GM18526 (cell line): ENCODE data around the gene AHDC1.

Source experiments
- POLR2A ChIP-seq: IDR thresholded peaks from 3 replicates; pipeline ENCODE4 v1.6.1; 2011; ENCODE audit not compliant: insufficient read length; ENCODE audit errors: extremely low read depth

The AHDC1 gene

DNA sequence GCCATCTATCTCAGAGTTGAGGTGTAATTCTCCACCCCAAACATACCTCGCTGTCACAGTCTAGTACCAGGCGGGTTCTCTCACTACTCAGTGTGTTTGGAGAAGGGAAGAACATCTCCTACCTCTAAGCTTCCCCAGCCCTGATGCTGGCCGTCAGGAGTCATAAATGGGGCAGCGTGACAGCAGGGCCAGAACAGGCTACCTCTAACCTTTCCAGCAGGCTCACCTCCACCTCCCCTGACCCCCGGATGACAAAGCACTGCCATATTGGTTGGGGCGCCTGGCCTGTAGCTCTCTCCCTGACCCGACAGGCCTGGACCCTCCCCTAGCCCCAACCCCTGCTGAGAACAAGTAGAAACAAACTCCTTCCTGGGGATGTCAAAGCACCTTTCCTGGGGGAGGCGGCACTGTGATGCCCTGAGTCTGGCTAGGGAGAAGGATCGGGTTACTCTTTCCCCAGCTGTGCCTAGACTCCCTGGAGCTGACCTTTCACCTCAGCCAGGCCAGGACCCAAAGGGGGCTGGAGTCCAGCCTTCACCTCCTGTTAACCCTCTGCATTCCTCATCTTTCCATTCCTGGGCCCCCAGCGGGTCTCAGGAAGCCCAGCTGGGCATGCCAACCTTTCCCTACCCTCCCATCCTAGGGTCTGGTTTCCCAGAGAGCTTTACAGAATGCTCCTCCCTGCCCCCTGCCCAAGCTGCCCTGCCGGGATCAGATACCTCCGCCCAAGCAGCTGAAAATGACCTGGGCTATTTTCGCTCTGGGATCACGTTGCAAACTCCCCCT is 34.2 kb downstream of the AHDC1 start:
- no peak for TF ChIP-seq POLR2A

DNA sequence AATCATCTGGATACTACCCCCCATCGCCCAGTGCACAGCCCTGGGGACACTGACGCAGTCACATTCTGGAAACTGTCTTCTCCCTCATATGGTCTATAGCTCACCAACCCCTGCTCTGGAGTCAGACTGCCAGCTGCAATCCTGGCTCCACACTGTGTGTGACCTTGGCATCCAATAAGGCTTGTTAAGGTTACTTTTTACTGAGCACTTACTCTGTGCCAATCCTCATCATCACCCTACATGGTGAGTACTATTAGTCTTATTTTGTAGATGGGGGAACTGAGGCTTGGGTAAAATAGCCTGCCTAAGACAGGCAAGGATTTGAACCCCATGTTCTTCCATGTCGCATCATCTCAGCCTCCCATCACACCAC is 34.9 kb downstream of the AHDC1 start:
- TF ChIP-seq POLR2A, result no peak

DNA sequence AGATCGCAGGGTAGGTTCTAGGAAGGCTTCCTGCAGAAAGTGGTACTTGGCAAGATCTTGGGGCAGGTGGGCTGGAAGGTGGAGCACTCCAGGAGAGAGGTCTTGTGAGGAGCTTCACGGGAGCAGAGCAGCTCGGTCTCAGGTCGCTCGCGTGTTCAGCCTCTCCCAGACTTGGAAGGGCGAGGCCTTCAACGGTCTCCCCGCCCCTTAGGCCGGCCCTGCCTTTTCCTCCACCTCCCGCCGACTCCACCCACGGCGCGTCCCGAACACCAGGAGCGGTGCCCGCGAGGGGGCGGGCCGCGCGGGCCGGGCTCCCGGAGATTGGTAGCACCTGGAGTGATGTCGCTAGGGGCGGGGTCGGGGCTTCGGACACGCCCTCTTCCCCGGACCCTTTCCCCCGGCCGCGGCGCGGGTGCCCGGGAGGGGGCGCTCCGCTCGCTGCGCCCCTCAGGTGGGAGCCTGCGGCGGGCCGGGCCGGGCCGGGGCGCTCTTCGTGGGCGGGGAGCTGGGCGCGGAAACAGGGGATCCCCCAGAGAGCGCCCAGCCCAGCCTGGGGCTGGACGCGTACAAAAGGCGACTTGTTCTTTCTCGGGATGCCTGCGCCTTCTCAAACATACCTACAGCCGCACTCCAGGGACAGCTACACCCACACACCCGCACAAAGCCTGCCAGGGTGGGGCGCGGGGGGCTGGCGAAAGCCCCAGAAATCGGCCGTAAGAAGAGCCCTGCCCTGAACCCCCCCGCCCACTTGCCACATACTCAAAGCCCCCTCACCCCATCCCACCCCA is 35.5 kb downstream of the AHDC1 start:
- TF ChIP-seq POLR2A, result no peak

DNA sequence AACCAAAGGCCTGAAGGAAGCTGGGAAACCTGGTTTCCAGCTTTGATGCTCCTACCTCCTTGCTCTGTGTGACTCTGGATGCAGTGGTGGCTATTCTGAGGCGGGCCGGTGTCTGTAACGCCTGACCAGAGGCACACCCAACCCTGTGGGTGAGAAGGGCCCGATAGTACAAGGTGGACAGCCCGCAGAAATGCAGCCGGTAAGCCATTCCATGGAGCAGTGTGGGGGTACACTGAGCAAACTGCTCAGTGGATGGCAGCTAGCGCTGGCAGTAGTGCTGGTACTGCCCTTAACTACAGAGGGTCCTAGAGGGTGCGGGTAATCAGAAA is 36.0 kb downstream of the AHDC1 start:
- no peak for TF ChIP-seq POLR2A

DNA sequence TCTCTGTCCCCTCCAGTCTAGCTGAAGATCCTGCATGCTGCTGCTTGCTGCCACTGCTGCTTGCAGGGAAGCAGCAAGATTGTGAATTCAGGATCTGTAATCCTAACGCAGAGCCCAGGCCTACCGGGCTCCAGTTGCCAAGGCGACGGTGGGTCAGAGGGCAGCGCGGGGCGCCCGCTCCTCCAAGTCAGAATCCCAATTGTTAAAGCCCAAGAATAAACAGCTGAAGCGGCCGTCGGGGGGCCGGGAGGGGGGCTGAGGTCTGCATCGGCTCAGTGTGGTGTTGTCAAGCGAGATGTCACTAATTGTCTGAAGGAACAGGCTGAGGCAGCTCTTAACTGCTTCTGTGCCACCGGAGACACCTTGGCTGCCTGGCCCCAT is 36.8 kb downstream of the AHDC1 start:
- no peak for TF ChIP-seq POLR2A

DNA sequence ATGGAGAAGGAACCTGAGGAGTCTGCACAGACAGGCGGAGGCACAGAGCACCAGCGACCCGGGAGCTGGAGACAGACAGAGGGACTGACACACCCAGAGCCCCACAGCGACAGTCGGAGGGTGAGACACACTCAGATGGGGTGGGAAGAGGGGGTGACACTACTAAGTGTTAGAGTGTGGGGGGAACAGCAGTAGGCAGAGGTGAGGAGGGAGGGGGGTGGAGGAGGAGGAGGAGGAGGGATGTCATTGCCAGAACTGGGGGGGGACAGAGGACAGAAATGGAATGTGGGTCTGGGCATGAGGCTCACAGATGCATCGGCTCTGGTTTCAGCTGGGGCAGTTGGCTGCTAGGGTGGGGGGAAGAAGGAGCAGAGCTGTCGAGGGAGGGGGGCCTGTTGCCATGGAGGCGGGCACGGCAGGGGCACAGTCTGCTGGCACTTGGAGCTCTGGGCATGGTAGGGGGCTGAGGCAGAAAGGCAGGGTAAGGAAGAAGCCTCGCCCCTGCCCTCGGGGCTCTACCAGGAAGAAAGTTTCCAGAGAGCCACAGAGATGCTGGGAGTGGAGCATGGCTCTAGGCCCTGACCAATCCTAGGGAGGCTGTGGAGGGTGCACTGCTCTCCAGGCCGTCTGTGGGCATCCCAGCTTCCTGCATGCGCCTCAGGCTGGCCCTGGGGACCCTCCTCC is 37.3 kb downstream of the AHDC1 start:
- no peak for TF ChIP-seq POLR2A

DNA sequence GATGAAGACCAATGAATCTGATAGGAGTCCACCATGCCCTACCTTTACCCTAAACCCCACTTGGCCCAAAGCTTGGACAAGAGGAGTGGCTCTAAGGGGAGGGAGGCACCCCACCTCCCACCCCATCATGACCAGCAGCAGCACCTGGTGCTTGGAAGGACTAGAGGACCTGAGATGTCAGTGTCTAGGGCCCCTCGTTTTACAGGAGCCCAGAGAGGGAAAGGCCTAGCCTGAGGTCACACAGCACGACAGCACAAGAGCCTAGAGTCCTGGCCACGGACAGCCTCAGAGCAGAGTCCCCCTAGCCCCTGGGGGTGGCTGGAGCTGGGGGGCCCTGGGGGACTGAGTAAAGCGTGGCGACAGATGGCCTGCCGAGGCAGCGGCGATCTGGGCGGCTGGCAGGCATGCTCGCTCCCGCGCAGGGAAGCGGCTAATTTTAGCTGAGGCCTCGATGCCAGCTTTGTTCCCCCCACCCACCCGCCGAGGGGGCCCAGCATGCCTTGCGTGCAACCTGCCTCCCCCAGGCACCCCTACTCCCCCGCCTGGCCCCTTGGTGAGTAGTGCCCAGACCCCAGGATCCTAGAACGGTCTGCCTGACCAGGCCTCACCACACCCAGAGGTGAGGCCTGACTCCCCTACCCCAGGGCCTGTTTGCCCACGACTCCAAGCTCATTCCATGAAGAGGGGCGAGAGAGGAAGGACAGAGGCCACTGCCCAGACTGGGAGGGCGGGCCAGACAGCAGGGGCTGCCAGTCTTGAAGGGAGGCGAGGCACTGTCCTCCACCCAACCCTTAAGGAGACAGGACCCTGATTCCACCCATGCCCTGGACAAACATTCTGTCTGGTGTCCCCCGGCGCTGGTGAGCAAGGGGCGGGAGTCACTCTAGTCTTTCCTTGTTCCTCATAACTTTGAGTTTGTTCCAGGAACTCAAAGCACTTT is 39.0 kb downstream of the AHDC1 start:
- TF ChIP-seq POLR2A, result no peak

DNA sequence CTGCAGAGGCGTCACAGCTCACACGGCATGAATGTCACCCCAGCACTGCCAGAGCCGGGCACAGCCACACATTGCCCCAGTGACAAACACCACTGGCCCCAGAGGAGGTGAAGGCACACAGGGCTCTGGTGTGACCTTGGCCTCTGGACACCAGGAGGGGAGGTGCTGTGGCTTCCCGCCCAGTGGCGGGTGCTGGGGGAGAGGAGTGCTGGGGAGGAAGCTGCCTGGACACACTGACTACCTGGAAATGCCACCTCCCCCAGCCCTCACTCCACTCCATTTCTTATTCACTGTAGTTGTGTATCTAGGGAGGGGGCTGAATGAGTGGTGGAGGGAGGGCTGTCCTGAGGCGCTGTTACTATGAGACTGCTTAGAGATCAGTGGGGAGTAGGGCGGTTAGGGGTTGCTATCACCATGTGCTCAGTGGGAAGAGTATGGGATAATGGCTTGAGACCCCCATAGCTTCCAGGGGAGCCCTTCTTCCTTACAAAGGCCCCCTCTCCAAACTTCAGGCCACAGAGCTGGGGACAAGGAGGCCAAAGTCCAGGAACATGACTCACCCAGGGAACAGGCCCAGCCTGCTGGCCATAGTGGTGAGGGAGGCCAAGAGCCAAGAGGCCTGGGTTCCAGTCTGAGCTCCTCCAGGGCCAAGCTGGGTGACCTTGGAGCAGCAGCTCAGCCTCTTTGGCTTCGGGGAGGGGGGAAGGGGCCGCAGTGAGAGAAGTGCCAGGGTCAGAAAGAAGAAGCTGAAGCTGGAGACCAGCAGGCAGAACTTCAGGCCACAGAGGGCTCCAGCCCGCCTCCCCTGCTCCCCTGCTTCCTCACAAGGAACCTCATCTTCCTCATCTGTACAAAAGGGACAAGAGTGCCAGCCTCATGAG is 40.1 kb downstream of the AHDC1 start:
- no peak for TF ChIP-seq POLR2A

DNA sequence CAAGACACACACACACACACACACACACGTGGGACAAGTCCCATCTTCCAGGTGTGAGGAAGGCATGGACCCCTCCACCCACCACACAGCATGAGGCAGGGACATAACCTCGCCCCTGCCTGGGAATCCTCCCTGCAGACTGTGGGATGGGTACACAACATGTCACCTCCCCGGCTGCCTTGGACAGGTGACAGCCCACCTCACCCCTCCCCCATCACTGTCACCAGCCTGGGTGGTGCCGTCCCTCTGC is 40.7 kb downstream of the AHDC1 start:
- no peak for TF ChIP-seq POLR2A

DNA sequence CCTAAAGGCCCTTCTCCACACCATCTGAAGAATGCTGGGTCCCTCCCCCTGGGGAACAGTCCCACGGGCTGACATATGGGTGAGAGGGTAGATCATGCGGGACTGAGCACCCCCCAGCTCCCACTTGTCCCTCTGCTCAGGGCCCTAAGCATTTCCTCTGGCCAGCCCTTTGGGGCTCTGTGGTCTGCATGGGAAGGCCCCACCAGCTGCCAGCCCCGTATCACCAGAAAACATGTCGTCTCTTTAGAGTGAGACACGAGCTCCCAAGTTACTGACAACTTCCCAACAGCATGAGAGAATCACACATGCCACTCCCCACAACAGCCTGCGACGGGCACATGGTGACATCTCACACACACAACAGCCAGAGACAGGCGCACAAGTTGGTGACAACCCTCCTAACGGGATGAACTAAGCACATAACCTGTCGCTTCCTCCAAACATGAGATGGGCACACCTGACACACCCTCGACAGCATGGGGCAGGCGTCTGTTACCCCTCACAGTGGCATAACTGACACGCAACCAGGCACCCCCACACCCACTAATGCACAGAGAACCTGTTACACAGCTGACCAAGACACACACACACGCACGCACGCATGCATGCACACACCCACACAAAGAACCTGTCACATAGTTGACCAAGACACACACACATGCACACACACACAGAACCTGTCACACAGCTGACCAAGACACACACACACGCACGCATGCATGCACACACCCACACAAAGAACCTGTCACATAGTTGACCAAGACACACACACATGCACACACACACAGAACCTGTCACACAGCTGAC is 41.2 kb downstream of the AHDC1 start:
- no peak for TF ChIP-seq POLR2A

DNA sequence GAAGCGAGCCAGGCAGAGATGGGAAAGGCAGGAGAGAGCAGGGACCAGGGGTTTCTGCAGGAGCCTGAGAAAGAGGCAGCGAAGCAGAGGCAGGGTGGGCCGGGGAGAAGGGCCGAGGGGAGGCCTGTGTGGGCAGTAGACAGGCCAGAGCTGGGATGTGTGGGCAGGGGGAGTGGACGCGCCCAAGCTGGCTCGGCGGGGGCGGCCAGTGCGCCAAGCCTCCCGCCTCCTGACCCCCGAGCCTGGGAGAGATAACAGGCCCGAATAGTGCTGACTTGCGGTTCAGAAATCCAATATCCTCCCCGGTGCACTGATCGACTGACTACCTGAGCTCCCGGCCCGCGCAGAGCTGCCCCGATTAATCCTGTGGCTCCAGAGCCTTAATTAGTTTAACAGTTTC is 41.9 kb downstream of the AHDC1 start:
- no peak for TF ChIP-seq POLR2A

DNA sequence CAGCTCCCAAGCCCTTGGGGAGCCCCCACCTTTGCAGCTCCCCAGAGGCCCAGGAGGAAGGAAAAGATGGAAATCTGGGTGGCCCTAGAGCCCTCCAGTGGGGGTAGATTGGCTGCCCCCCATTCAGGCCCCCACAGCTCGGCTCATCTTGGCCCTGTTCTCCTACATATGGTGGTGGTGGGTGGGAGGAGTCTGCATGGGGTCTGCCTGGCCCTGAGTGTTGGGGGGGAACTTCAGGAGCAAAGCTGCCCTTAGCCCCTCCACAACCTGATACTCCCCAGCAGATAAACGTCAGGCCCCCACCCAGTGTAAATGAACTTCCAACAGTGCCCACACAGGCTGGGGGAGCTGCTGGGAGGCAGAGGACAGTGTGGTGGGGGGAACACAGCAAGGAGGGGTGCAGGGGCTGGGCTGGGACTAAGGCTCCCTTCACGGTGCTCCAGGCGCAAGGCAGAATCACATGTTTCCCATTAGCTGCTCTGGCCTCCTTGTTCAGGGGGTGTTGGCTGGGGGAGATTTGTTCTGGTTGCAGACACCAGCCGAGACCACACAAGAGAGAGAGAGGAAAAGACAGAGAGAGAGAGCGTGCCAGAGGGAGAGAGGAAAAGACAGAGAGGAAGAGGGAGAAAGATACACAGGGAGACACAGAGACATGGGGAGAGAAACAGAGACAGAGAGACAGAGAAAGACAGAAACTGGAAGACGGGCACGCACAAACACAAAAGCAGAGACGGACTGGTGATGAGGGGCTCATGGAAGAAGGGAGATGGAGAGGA is 42.6 kb downstream of the AHDC1 start:
- TF ChIP-seq POLR2A, result no peak
